H1 (cell line): Measurements from ENCODE around the gene DNAH8. TPM values are rescaled to one million over a fixed set of nuclear protein-coding genes. Genes with fewer than 3 reads are reported as not detected.

ENCODE experiments used
- CTCF ChIA-PET: fragments of 300-600 bp; sonication (Branson Sonifier 250); formaldehyde crosslinking; loops from one replicate; lab custom pipeline; 2021; ENCODE audit not compliant: partially characterized antibody; lab: Charles Lee
- POLR2A ChIA-PET: fragments of 300-600 bp; sonication (Branson Sonifier 250); formaldehyde crosslinking; loops from one replicate; lab custom pipeline; 2021; ENCODE audit warnings: inconsistent platforms; ENCODE audit not compliant: partially characterized antibody; lab: Charles Lee
- DNase-seq, 2 experiments: peaks; one replicate each; pipeline versions ENCODE4 v3.0.0 to v3.0.0-alpha.2; 2010 to 2022; ENCODE audit warnings: low spot score in 2 of 2, low read depth in 1 of 2, mixed read lengths in 1 of 2
- FAIRE-seq: peaks from 2 replicates; lab custom pipeline; 2011; peaks lifted over from hg19 to GRCh38; lab: Jason Lieb, UNC
- H2AFZ ChIP-seq: 2 replicates; pipeline ENCODE4 v1.8.1; 2012; ENCODE audit warnings: low read length, inconsistent platforms
- H2AK5ac ChIP-seq: 2 replicates; pipeline ENCODE4 v1.6.1; 2013; ENCODE audit warnings: low read depth, low read length
- H2BK120ac ChIP-seq: replicated peaks from 2 replicates; pipeline ENCODE3; 2013; ENCODE audit warnings: low read depth, low read length, inconsistent platforms
- H2BK12ac ChIP-seq: 2 replicates; pipeline ENCODE4 v1.6.1; 2013; ENCODE audit warnings: low read depth, low read length
- H2BK15ac ChIP-seq: 2 replicates; pipeline ENCODE4 v1.6.1; 2013; ENCODE audit warnings: low read length
- H2BK20ac ChIP-seq: 2 replicates; pipeline ENCODE4 v1.6.1; 2013; ENCODE audit warnings: low read length
- H2BK5ac ChIP-seq: 2 replicates; pipeline ENCODE4 v1.6.1; 2013; ENCODE audit warnings: low read depth, low read length
- H3K14ac ChIP-seq: 2 replicates; pipeline ENCODE4 v1.6.1; 2013; ENCODE audit warnings: inconsistent platforms; ENCODE audit not compliant: insufficient read length
- H3K18ac ChIP-seq: 2 replicates; pipeline ENCODE4 v1.6.1; 2013; ENCODE audit warnings: low read length; ENCODE audit errors: extremely low read depth
- H3K23ac ChIP-seq: 2 replicates; pipeline ENCODE4 v1.6.1; 2013; ENCODE audit warnings: inconsistent platforms; ENCODE audit not compliant: insufficient read length
- H3K23me2 ChIP-seq: 2 replicates; pipeline ENCODE4 v1.6.1; 2013; ENCODE audit warnings: low read depth, low read length
- H3K27ac ChIP-seq: 2 replicates; pipeline ENCODE4 v1.6.1; 2011; ENCODE audit warnings: low read depth, low read length, inconsistent platforms
- H3K27me3 ChIP-seq, 4 experiments: replicated peaks in 1 of 4; 1 replicate in 1 of 4; 2 replicates in 3 of 4; pipeline versions ENCODE4 v1.6.1 to v1.8.1; 2011 to 2013; ENCODE audit warnings: low read length in 3 of 4, mild to moderate bottlenecking in 3 of 4, inconsistent platforms in 2 of 4, mixed read lengths in 2 of 4, moderate library complexity in 1 of 4; ENCODE audit not compliant: control insufficient read depth in 3 of 4, insufficient read depth in 3 of 4; ENCODE audit errors: extremely low read depth in 1 of 4
- H3K36me3 ChIP-seq, 4 experiments: 2 replicates each; pipeline versions ENCODE4 v1.6.1 to v1.8.1; 2011 to 2013; ENCODE audit warnings: mild to moderate bottlenecking in 4 of 4, low read length in 3 of 4, moderate library complexity in 2 of 4, control low read depth in 1 of 4, inconsistent platforms in 1 of 4; ENCODE audit not compliant: insufficient read depth in 4 of 4, control insufficient read depth in 2 of 4
- H3K4ac ChIP-seq: replicated peaks from 2 replicates; pipeline ENCODE3; 2013; ENCODE audit warnings: low read length, low read depth, mixed read lengths, inconsistent platforms; ENCODE audit not compliant: insufficient read length
- H3K4me1 ChIP-seq, 4 experiments: replicated peaks in 1 of 4; 1 replicate in 1 of 4; 2 replicates in 3 of 4; pipeline versions ENCODE4 v1.6.1 to v1.8.1; 2011 to 2013; ENCODE audit warnings: low read length in 3 of 4, inconsistent platforms in 2 of 4, mixed read lengths in 1 of 4; ENCODE audit not compliant: insufficient read depth in 4 of 4, control insufficient read depth in 3 of 4
- H3K4me2 ChIP-seq, 2 experiments: 2 replicates each; pipeline versions ENCODE4 v1.6.1 to v1.8.1; 2011 to 2013; ENCODE audit warnings: low read depth in 2 of 2, low read length in 2 of 2, control low read depth in 1 of 2, inconsistent platforms in 1 of 2, mild to moderate bottlenecking in 1 of 2; ENCODE audit not compliant: insufficient read depth in 1 of 2
- H3K4me3 ChIP-seq, 4 experiments: fragments of 200-600, 300-600 bp in 1 of 4; sonication (generic), shearing (Covaris generic), sonication (Bioruptor Twin) in 1 of 4; 2 replicates each; pipeline versions ENCODE4 v1.5.1 to v1.8.1; 2011 to 2016; ENCODE audit warnings: low read length in 4 of 4, low read depth in 3 of 4, control low read depth in 2 of 4, inconsistent platforms in 2 of 4, mild to moderate bottlenecking in 2 of 4, mixed read lengths in 1 of 4, moderate library complexity in 1 of 4; ENCODE audit not compliant: insufficient read depth in 2 of 4; ENCODE audit errors: extremely low read depth in 1 of 4
- H3K56ac ChIP-seq: replicated peaks from 2 replicates; pipeline ENCODE3; 2013; ENCODE audit warnings: low read depth, mild to moderate bottlenecking, mixed read lengths, low read length, inconsistent platforms; ENCODE audit not compliant: insufficient read length
- H3K79me1 ChIP-seq: 2 replicates; pipeline ENCODE4 v1.6.1; 2013; ENCODE audit warnings: low read depth, low read length, control low read depth
- H3K79me2 ChIP-seq, 2 experiments: 2 replicates each; pipeline versions ENCODE4 v1.6.1 to v1.8.1; 2012 to 2013; ENCODE audit warnings: low read length in 2 of 2, mild to moderate bottlenecking in 2 of 2, inconsistent platforms in 1 of 2; ENCODE audit not compliant: insufficient read depth in 2 of 2, control insufficient read depth in 1 of 2
- H3K9ac ChIP-seq, 4 experiments: replicated peaks in 1 of 4; 1 replicate in 1 of 4; 2 replicates in 3 of 4; pipeline versions ENCODE4 v1.6.1 to v1.8.1; 2011 to 2013; ENCODE audit warnings: low read depth in 3 of 4, low read length in 3 of 4, control low read depth in 2 of 4, mild to moderate bottlenecking in 2 of 4, moderate library complexity in 2 of 4, inconsistent platforms in 1 of 4; ENCODE audit errors: extremely low read depth in 1 of 4
- H3K9me3 ChIP-seq, 2 experiments: 2 replicates each; pipeline versions ENCODE4 v1.6.1 to v1.8.1; 2012 to 2013; ENCODE audit warnings: mild to moderate bottlenecking in 2 of 2, moderate library complexity in 2 of 2, control low read depth in 1 of 2, inconsistent platforms in 1 of 2, low read depth in 1 of 2, low read length in 1 of 2, mixed read lengths in 1 of 2; ENCODE audit not compliant: insufficient read depth in 2 of 2
- H4K20me1 ChIP-seq, 2 experiments: replicated peaks in 1 of 2; 2 replicates each; pipeline versions ENCODE3 to v1.8.1; 2011 to 2013; ENCODE audit warnings: inconsistent platforms in 2 of 2, low read length in 2 of 2, mild to moderate bottlenecking in 1 of 2; ENCODE audit not compliant: insufficient read depth in 2 of 2, control insufficient read depth in 1 of 2
- H4K5ac ChIP-seq: 2 replicates; pipeline ENCODE4 v1.6.1; 2013; ENCODE audit warnings: low read length, low read depth, mixed read lengths, inconsistent platforms; ENCODE audit not compliant: insufficient read length
- H4K8ac ChIP-seq: 2 replicates; pipeline ENCODE4 v1.8.0; 2013; ENCODE audit warnings: mild to moderate bottlenecking, moderate library complexity, low read length, inconsistent platforms; ENCODE audit not compliant: insufficient read depth; ENCODE audit errors: extremely low read depth
- H4K91ac ChIP-seq: replicated peaks from 2 replicates; pipeline ENCODE3; 2013; ENCODE audit warnings: low read length, mixed read lengths, inconsistent platforms; ENCODE audit not compliant: insufficient read length
- CTCF ChIP-seq, 3 experiments: IDR thresholded peaks; 1 replicate in 2 of 3; 2 replicates in 1 of 3; pipeline versions ENCODE4 v1.5.1 to v1.6.1; 2011; ENCODE audit warnings: low read length in 3 of 3, mild to moderate bottlenecking in 3 of 3, inconsistent platforms in 2 of 3, low read depth in 1 of 3, moderate library complexity in 1 of 3; ENCODE audit not compliant: insufficient read depth in 1 of 3; ENCODE audit errors: control extremely low read depth in 1 of 3
- EGR1 ChIP-seq: IDR thresholded peaks from 2 replicates; pipeline ENCODE4 v1.6.1; 2011; ENCODE audit warnings: low read depth, low read length, borderline replicate concordance
- EP300 ChIP-seq, 2 experiments: IDR thresholded peaks; 1 replicate in 1 of 2; 2 replicates in 1 of 2; pipeline ENCODE4 v1.6.1; 2011 to 2012; ENCODE audit warnings: low read depth in 2 of 2, low read length in 2 of 2, mild to moderate bottlenecking in 2 of 2, borderline replicate concordance in 1 of 2, inconsistent platforms in 1 of 2, moderate library complexity in 1 of 2
- GABPA ChIP-seq: IDR thresholded peaks from 2 replicates; pipeline ENCODE4 v1.6.1; 2011; ENCODE audit warnings: mild to moderate bottlenecking, low read length, moderate library complexity, borderline replicate concordance; ENCODE audit not compliant: insufficient read depth
- JUN ChIP-seq: IDR thresholded peaks from 2 replicates; pipeline ENCODE4 v1.6.1; 2011; ENCODE audit warnings: low read depth, mild to moderate bottlenecking, improper control_type of control experiment, low read length
- KDM1A ChIP-seq: fragments of 200-600, 300-600 bp; sonication (generic); IDR thresholded peaks from 2 replicates; pipeline ENCODE4 v1.7.1; 2016; ENCODE audit warnings: mild to moderate bottlenecking, low read length, borderline replicate concordance
- SIN3A ChIP-seq, 2 experiments: IDR thresholded peaks in 1 of 2; conservative IDR thresholded peaks in 1 of 2; 2 replicates each; pipeline ENCODE4 v1.6.1; 2011 to 2012; ENCODE audit warnings: low read length in 2 of 2, improper control_type of control experiment in 1 of 2, low read depth in 1 of 2, mild to moderate bottlenecking in 1 of 2
- SP4 ChIP-seq: IDR thresholded peaks from 2 replicates; pipeline ENCODE4 v1.6.1; 2012; ENCODE audit warnings: low read length, inconsistent platforms
- TCF12 ChIP-seq: IDR thresholded peaks from 2 replicates; pipeline ENCODE4 v1.6.1; 2011; ENCODE audit warnings: low read depth, mild to moderate bottlenecking, low read length
- WGBS, 2 experiments: shearing (Covaris generic) in 1 of 2; methylation state at CpG; one replicate each; pipeline versions ENCODE4 v1.1.6 to v1.1.7; 2013 to 2015; ENCODE audit warnings: low lambda C conversion rate in 2 of 2, mixed read lengths in 2 of 2, inconsistent platforms in 1 of 2, low coverage in 1 of 2, missing lambda C conversion rate in 1 of 2; ENCODE audit not compliant: insufficient replicate concordance in 2 of 2, insufficient coverage in 1 of 2, insufficient read length in 1 of 2; ENCODE audit errors: extremely low coverage in 1 of 2, missing lambda C conversion rate in 1 of 2; 5-methylcytosine and 5-hydroxymethylcytosine counted together
- polyA plus RNA-seq, 7 experiments: library from polyadenylated mRNA; depleted of rRNA in 3 of 7; stranded (reverse) in 5 of 7; unstranded in 2 of 7; fragments of >200 nt in 5 of 7; fragments of 200-250 nt in 2 of 7; gene quantifications; 1 replicate in 5 of 7; 2 replicates in 1 of 7; 4 replicates in 1 of 7; pipeline versions ENCODE4 v1.2.1 to v1.2.3, GENCODE V29; 2011 to 2013; ENCODE audit warnings: missing spikeins in 2 of 7, mixed read lengths in 2 of 7
- total RNA-seq: library from RNA; stranded (reverse); fragmentation: NEBNext Ultra II Directional; extraction: Animal tissue kit (Norgen Biotek cat#: 25700); gene quantifications from 2 replicates; pipeline ENCODE4 v1.2.1, GENCODE V29; 2021

Gene DNAH8
- total and polyA plus RNA-seq, 2 of the 8 experiments (the other 6 are each of a cell fraction or from before 2014, with no cell fraction given), result under 0.01 TPM; not detected in 1

GRCh38 chr6:39051399-39052122 is 336.4 kb downstream of the DNAH8 start:
- Histone ChIP-seq H3K23ac (no peak overlapping the region), H3K23me2 (peaks cover 10% of the 10 kb centered on the region; the same call in 1 of the 2 replicates), H3K79me1 (0 out of 2 replicates have a peak, but pooled peaks cover 2% of the 10 kb centered on the region), H3K27ac (no peak overlapping the region), H2BK20ac (0 out of 2 replicates have a peak overlapping the region, but pooled peaks have one; percentile 72), H3K79me2 (no peaks in the 10 kb centered on the region), H3K4me1 (peaks cover 0 to 18% (median 5%) of the 10 kb centered on the region in 4 experiments; a peak in 6 of 7 replicates), H3K4me2 (no peak overlapping the region), H3K14ac (no peak overlapping the region), H3K4me3 (no peak overlapping the region), H4K5ac (no peak overlapping the region), H2AK5ac (no peak overlapping the region), H3K4ac (no peak overlapping the region), H3K18ac (no peak overlapping the region), H3K27me3 (peaks cover 3 to 39% (median 33%) of the 10 kb centered on the region in 4 experiments), H3K36me3 (no peaks in the 10 kb centered on the region), H4K8ac (no peak overlapping the region; the same call in 1 of the 2 replicates), H3K9me3 (no peaks in the 10 kb centered on the region), H4K91ac (no peak overlapping the region), H2BK15ac (no peak overlapping the region; the same call in 1 of the 2 replicates), H2BK120ac (no peak overlapping the region), H4K20me1 (peaks cover 3 to 9% of the 10 kb centered on the region in 2 experiments), H3K9ac (no peak overlapping the region), H2BK5ac (no peak overlapping the region), H3K56ac (no peak overlapping the region), H2AFZ (no peak overlapping the region), H2BK12ac (no peak overlapping the region)
- POLR2A ChIA-PET, result interaction anchor here (1.1 kb wide), 1 partner anchor 37 kb away, joined by 3 read pairs; no protein-coding TSS in a partner anchor
- no peak for DNase-seq
- 86% methylated on average over 4 of the region's 4 CpGs; no CpG with 5 or more reads in 1 of the 2 experiments for WGBS, 2 experiments
- CTCF ChIA-PET, result interaction anchor here (0.6 to 2.5 kb wide), 9 partner anchors 7 to 141 kb away, joined by 3 to 14 read pairs (median 4); no protein-coding TSS in a partner anchor
- FAIRE-seq, result no peak
- TF ChIP-seq GABPA, result no peak
- TF ChIP-seq JUN, result no peak
- no peak for TF ChIP-seq SIN3A (conservative IDR thresholded peaks at IDR 0.05 in 1 of 2, IDR thresholded peaks at IDR 0.05 in 1 of 2; ENCODE audit: low read depth in 1 of 2, low read length in 2 of 2)
- no peak for TF ChIP-seq SP4
- TF ChIP-seq KDM1A, result no peak
- no peak for TF ChIP-seq EGR1
- TF ChIP-seq TCF12, result no peak
- TF ChIP-seq CTCF (IDR thresholded peaks at IDR 0.05; ENCODE audit: control extremely low read depth in 1 of 3, insufficient read depth in 1 of 3, low read depth in 1 of 3, low read length in 3 of 3), result no peak
- no peak for TF ChIP-seq EP300 (IDR thresholded peaks at IDR 0.05; ENCODE audit: borderline replicate concordance in 1 of 2, low read depth in 2 of 2, low read length in 2 of 2)
